Thoracic aorta endothelial cell (primary cell): Measurements from ENCODE around the gene CAPS2. TPM values are rescaled to one million over a fixed set of nuclear protein-coding genes. Genes with fewer than 3 reads are reported as not detected.

Experiments
- total RNA-seq: library from RNA; depleted of rRNA; stranded (reverse); fragments of >200 nt; gene quantifications from 2 replicates; pipeline ENCODE4 v1.2.3, GENCODE V29; 2012

The CAPS2 gene
- total RNA-seq: 4.0 and 6.3 TPM in 2 replicates

GRCh38 chr12:75329918-75330826, at the start of gene CAPS2:
CAPS2 (minus strand) TSS chr12:75330324; CDS start chr12:75326498, 3,826 bp downstream.

GRCh38 chr12:75334384-75335030, 4.4 kb upstream of the CAPS2 start, which contains the start of gene GLIPR1L1:
GLIPR1L1 (plus strand) TSS chr12:75334670; CDS start chr12:75334729, 59 bp downstream.

Other genes starting within 250 kb of the CAPS2 start
- not detected in 2 replicates for gene KCNC2, start 120.5 kb downstream of the CAPS2 start, total RNA-seq
- not detected in 2 replicates for gene GLIPR1L1, start 4.3 kb upstream of the CAPS2 start, total RNA-seq
- 0.07 TPM in 1 of 2 replicates, not detected in the other for gene GLIPR1L2, start 60.8 kb upstream of the CAPS2 start, total RNA-seq
- 55.2 and 58.6 TPM in 2 replicates for gene GLIPR1, start 150.4 kb upstream of the CAPS2 start, total RNA-seq
- 69.1 and 71.5 TPM in 2 replicates for gene KRR1, start 181.3 kb upstream of the CAPS2 start, total RNA-seq